HG03469 (cell line): ENCODE results near the gene DUSP19.
"Not testable (repeated sequence)": the region's sequence is repeated elsewhere in the genome, so short reads cannot be mapped to it uniquely, and the experiment has no call there.

Experiments
- ATAC-seq: cut with Tn5 transposase; IDR thresholded peaks from one replicate; pipeline ENCODE4 v1.9.1; 2021; ENCODE audit warnings: mild to moderate bottlenecking, moderate library complexity, moderate number of reproducible peaks; ENCODE audit not compliant: unreplicated experiment

DUSP19 gene, protein sequence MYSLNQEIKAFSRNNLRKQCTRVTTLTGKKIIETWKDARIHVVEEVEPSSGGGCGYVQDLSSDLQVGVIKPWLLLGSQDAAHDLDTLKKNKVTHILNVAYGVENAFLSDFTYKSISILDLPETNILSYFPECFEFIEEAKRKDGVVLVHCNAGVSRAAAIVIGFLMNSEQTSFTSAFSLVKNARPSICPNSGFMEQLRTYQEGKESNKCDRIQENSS

DNA sequence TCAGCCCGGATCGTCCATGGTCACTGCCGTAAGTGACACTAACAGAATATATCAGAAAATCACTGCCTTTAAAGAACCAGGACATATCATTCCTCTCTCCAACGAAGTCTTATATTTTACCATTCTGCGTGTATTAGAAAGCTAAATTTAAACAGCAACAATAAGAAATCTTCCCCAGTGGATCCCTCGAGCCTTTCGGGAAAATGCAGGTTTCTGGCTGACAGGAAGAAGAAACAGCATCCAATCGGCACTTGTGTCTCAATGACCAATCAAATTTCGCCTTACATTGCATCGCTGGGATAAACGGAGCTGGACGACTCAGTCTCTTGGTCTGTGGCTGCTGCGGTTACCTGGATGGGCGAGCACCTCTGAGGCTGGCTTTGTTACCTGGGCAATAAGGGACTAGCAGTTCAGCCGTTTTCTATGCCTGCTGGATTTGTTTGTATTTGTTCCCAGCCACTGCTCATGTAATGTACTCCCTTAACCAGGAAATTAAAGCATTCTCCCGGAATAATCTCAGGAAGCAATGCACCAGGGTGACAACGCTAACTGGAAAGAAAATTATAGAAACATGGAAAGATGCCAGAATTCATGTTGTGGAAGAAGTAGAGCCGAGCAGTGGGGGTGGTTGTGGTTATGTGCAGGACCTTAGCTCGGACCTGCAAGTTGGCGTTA, at the start of gene DUSP19:
Gene DUSP19, plus strand, starts transcription at position 284 of the 675 bp plus-strand sequence. Its CDS starts 187 bp downstream, at position 471.
- peak; percentile 75 for ATAC-seq

DNA sequence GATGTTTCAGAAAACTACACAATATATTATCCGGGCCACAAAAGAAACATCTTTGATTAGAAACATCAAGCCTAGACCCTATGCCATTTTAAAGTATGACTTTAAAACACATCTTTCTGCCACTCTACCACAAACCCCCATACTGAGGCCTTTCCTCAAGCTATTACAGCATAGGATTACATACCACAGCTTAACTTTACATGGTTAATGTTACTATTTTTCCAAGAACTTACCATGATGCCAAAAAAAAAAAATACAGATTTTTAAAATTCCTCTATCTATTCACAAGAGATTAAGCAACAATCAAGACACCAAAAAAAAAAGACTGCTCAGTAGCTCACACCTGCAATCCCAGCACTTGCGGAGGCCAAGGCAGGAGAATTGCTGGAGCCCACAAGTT, 49.3 kb upstream of the DUSP19 start:
- no peak for ATAC-seq

DNA sequence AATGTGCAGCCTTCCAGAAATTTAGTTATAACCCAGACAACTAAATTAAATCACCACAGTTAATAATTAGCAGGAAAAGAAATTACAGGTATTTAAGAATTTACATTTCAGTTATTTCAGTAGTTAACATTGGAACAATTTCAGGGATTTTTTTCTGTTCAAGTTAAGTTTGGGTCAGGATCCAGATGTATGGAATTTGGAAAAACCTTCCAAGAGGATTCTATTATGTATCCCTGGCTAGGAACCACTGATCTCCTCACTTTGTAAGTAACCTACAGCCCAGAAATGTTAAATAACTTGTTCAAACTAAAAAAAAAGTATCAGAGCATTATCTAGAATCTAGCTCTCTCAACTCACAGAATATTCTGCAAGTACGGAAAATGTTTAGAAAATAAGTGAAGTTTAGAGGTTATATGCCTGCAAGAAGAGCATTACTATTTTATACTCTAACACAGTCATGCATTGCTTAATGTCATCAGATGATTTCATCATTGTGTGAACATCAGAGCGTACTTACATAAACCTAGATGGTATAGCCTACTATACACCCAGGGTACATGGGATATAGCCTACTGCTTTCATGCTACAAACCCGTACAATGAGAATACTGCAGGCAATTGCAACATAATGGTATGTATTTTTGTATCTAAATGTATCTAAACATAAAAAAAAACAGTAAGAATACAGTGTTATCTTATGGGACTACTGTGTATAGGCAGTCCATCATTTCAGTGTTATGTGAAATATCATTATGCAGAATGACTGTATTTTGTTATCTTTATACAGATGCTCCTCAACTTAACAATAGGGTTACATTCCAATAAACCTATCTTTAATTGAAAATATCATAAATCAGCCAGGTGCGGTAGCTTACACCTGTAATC, 46.4 kb upstream of the DUSP19 start:
- ATAC-seq, result no peak

DNA sequence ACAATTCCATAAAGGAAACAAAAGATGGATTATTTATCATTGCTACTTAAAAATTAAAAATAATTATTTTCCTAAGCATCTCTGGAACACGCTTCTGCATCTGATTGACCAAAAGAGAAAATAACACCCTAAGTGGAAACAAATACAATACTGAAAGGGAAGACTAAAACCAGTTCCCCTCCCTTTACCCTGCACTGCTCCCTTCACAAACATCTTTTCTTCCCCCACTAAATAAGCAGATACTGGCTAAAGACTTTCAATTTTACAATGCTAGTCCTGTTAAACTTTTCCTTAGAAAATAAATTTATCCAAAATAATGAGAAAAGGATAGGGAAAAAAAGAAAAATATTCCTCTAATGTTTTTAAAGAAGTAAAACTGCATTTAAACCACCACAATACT, 44.6 kb upstream of the DUSP19 start:
- ATAC-seq, result no peak

DNA sequence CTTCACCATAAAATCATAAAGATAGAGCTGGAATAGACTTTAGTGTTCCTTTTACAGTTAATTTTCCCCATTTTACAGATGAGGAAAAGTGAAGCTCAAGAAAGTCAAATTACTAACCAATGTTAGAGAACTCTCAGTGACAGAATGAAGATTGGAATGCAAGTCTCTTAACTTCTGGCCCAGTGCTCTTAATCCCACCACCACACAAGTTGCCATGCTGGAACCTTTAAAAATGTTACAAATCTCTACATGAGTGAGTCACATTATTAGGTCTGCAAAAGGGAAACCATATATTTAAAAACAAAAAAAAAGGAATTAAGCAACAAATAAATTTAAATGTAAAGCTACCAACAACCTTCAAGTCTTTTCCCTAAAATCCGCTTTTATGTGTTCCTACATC, 43.7 kb upstream of the DUSP19 start:
- ATAC-seq, result no peak

DNA sequence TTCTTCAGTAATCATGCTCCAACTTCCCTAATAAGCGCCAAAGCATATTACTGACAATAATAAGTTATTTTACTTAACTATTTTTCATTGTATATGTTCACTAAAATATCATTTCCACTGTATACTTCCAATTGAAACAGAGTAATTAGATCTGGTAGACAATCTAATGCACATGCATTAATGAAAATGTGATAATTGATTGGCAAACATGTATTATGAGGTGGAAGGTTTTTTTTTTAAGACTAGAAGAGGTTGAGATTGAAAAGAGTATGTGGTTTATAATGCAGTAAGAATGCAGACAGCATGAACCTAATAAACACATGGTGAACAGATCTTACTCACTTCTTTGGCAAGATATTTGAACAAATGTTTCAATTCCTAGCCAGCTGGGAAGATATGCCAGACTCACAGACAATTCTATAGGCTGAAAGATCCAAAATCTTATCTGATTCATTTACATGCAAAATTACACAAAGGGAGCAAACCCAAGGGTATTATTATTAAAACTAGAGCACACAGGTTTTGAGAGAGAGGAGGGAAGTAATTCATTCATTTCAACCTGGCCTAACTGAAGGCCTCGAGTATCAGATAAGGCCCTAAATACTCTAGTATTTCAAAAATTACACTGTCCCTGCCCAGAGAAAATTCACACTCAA, 43.1 kb upstream of the DUSP19 start:
- ATAC-seq, result no peak

DNA sequence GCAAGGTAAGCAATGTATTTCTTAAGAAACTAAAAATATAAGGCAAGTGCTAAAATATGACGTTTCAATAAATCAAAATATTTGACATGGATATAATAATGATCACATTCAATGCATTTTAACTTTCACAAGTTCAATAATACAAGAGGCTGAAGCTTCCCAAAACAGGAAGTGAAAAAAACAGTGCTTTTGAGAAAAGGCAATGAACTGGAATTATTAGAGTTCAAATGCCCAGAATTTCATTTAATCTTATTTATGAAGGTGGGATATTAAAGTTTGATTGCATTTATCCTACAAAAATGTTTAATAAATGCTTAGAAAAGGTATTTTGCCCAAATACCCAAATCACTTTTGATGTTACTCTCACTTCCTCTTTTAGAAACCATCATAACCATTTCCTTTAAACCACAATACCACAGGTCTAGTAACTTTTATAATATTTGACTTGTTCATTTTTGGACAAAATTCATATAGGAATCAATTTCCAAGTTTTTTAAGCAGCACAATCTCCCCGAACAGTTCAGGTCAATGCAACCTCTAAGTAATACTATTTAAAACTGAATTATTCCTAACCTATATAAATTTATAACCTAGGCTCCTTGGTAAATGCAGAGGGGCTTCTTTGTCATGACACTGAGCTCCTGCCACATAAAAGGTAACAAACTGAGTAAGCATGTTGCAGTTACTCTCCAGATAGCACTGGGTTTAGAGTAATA, 42.4 kb upstream of the DUSP19 start:
- peak; percentile 71 for ATAC-seq

DNA sequence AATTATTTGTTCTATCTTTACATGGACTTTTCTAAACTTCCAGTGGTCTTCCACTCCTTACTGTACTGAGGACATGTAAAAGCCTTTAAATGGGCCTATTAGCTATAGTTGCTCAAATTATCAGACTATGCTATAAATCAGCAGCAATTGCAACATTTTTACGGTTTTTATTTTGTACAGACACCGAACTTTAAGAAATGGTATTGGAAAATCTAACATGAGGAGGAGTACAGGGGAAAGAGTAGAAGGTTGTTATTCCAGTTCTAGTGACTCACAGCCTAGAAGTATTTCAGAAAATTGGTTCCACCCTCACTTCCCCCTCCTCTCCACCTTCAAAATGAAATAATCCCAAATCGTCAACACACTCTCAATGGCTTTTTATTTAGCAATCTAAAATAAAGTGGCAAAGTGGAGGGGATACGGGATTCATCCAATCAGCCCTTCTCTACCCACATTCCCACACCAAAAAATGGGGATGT, 41.4 kb upstream of the DUSP19 start:
- ATAC-seq, result no peak

DNA sequence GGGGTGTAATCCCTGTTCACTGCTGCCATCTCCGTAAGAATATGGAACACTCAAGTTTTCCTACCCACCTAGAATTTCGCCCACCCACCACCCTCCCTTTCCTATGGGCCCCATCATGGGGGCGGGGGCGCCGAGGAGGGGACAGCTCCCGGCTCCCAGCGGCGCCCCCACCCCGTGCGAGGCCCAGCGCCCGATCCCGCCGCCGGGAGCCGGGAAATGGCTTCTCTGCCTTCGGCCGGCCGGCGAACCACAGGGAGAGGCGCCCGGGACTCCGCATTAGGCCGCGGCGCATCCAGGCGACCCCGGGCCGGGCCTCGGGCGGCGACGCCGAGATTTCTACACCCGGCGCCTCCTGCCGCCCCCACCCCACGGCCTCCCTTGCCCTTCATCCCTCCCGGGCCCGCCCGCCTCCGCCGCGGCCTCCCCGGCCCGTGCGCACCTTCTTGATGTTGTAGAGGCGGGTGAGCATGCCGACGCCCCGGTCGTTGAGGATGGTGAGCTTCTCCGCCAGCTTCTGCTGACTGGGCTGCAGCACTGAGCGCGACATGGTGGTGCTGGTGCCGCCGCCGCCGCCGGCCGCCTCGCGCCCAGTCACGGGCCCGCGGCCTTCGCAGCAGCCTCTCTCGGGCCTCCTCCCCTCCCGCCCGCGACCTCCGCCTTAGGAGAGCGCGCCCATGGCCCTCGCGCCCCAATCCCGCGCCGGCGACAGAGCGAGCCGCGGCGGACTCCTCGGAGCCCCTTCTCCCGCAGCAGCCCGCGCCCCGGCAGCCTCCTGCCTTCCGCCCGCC, 40.8 kb upstream of the DUSP19 start:
- peak; percentile 12 for ATAC-seq

DNA sequence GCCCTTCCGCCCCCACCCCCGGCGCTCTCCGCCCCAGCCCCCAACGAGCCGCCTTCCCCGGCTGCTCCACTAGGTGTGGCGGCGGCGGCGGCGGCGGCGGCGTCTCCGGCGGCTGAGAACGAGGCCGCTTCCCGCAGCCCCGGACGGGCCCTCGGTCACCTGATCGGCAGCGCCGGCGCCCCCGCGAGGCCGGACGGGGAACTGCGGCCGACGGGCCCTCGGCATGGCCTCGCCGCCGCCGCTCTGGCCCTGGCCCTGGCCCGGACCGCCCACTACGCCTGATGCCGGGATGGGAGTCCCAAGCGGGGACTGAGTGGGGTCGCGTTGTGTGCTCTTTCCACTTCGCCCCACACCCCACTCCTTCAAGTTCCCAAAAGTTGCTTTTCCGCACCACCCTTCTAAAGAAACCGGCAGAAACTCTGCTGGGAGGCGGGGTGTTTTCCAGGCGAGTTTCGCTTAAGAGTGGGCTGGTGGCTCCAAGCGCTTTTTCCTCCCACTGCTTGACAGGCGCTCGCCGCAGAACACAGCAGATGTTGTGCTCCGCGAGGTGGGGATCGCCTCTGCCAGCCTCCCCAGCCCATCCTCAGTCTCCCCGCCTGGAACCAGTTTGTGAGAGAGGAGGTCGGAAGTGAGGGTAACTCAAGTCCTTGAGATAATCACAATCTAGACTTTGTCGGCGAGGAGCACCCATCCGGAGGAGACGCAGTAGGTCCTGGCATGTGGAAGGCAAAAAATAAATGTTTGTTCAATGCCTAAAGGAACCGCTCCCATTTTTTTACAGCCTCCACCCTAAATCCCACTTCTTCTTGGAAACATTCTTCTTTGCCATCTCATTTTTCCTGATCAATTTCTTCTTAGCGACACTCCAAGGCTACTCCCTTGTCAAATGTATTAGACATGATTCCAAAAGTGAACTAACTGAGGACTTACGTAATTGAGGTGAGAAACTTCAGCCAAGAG, 39.9 kb upstream of the DUSP19 start, which contains the start of gene NCKAP1:
Gene NCKAP1, minus strand, starts transcription at position 117 of the 960 bp plus-strand sequence. CDS start 358 bp downstream, outside the sequence.
- ATAC-seq, result peak; percentile 50

DNA sequence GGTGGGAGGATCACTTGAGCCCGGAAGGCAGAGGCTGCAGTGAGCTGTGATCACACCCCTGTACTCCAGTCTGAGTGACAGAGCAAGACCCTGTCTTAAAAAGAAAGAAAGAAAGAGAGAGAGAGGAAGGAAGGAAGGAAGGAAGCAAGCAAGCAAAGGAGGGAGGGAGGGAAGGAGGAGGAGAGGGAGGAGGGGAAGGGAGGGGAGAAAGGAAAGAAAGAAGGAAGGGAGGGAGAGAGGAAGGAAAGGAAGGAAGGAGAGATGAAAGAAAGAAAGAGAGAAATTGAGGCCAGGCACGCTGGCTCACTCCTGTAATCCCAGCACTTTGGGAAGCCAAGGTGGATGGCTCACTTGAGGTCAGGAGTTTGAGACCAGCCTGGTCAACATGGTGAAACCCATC, 37.9 kb upstream of the DUSP19 start:
- no peak for ATAC-seq

DNA sequence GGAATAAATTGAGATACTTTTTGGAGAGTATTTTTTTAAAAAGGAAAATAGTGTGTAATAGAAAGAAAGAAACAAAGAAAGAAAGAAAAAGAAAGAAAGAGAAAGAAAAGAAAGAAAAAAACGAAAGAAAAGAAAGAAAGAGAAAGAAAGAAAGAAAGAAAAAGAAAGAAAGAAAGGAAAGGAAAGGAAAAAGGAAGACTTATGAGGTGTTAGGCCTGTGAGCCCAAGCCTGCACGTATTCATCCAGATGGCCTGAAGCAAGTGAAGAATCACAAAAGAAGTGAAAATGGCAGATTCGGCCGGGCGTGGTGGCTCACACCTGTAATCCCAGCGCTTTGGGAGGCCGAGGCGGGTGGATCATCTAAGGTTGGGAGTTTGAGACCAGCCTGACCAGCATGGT, 35.0 kb upstream of the DUSP19 start:
- ATAC-seq, result not testable (repeated sequence)

DNA sequence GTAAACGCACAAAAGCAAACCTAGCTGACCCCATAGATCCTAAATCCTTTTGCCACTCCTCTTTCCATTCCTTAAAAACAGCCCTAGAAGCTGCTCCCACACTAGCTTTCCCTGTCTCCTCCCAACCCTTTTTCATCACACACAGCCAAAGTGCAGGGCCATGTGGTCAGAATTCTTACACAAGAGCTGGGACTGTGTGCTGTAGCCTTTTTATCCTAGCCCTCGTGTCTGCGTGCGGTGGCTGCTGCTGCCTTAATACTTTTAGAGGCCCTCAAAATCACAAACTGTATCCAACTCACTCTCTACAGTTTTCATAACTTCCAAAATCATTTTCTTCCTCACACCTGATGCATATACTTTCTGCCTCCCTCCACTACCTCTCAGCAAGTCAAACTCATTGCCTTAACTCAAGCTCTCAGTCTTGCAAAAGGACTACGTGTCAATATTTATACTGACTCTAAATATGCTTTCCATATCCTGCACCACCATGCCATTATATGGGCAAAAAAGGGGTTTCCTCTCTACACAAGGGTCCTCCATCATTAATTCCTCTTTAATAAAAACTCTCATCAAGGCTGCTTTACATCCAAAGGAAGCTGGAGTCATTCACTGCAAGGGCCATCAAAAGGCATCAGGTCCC, 30.9 kb upstream of the DUSP19 start:
- not testable (repeated sequence) for ATAC-seq

DNA sequence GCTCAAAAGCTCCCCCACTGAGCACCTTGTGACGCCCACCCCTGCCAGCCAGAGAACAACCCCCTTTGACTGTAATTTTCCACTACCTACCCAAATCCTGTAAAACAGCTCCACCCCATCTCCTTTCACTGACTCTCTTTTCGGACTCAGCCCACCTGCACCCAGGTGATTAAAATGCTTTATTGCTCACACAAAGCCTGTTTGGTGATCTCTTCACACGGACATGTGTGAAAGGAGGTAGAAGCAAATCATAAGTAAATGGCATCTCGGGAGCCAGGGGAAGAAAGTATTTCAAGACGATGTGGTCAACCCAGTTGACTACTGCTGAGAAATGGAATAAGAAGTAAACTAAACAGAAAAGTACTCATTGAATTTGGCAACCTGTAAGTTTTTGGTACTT, 29.1 kb upstream of the DUSP19 start:
- ATAC-seq, result no peak

DNA sequence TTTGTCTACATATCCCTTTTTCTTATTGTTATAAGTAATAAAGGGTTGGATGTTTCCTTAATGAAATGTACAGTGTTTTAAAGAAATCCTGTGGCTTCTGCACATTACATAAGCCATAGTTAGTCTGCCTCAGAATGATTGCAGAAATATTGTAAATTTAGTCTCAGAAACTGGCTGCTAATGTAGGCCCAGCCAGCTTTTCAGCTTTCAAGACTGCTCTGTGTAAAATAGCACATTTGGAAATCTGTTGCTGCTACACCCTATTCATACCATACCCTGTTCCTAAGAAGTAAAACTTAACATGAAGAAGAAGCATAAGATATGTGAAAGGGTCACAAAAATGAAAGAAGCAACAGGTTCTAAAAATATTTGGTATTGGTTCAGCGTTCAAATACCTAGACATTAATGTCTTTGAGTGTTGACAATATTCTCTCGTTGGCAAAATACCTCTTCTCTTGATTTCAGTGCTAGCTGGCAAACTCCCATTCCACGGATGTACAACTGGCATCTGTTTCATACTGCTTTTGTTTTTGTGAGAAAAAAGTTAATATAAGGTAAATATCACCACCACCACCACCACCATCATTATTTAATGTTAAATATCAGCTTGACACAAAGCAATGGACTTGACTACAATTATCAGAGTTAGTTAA, 21.1 kb upstream of the DUSP19 start:
- peak; percentile 26 for ATAC-seq

DNA sequence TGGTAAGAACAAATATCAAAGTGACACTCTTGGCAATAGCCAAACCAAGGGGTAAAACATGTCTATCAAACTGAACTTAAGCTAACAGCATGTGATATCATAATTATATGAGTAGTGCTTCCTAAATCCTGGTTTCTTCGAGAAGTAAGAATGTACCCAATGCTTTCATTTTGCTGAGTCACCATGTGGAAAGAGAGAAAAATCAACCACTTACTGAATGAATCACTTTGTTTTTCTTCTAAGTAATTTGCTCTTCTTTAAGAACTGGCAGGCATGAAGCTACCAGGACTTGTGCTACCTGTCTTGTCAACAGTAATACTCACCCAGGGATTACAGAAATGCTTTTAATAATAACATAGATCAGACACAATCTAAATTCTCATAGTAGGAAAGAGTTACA, 19.0 kb upstream of the DUSP19 start:
- ATAC-seq, result no peak

DNA sequence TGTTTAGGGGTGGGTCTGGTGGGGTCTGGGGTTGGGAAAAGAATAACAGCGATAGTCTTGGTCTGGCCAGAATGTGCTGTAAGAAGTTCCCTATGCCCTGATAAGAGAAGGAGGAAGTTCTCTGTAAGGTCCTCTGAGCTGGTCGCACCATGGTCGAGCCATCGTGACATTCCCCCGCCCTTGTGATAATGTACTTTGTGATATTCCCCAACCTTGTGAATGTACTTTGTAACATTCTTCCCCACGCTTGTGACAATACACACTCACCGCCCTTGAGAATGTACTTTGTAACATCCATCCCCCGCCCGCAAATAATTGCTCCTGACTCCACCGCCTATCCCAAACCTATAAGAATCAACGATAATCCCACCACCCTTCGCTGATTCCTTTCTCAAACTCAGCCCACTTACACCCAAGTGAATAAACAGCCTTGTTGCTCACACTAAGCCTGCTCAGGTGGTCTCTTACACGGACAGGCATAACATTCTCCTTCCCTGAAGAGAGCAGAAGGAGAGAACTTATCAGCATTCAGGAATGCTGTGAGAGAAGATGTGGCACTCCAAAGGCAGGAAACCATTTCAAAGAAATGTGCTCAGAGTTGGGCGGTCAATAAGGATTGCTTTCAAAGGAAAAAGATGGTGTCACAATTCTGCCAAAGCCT, 17.8 kb upstream of the DUSP19 start:
- no peak for ATAC-seq
